Spinal cord (tissue), 10 donors: Measurements from ENCODE around the gene SFTPA2. TPM values are rescaled to one million over a fixed set of nuclear protein-coding genes. Genes with fewer than 3 reads are reported as not detected.
"Not testable (repeated sequence)": the region's sequence is repeated elsewhere in the genome, so short reads cannot be mapped to it uniquely, and the experiment has no call there.

Source experiments
- DNase-seq, 6 donors: peaks; one replicate each; pipeline versions ENCODE4 v3.0.0 to v3.0.0-alpha.2; 2013 to 2015; ENCODE audit warnings: low spot score in 6 of 6, low read depth in 4 of 6
- H3K27ac ChIP-seq: one replicate; pipeline ENCODE4 v1.5.1; 2013; ENCODE audit warnings: low read depth, low read length, control low read depth
- H3K27me3 ChIP-seq: one replicate; pipeline ENCODE4 v1.6.1; 2013; ENCODE audit warnings: low read length; ENCODE audit not compliant: control insufficient read depth, insufficient read depth
- H3K36me3 ChIP-seq: one replicate; pipeline ENCODE4 v1.6.1; 2013; ENCODE audit warnings: low read length; ENCODE audit not compliant: control insufficient read depth, insufficient read depth
- H3K4me1 ChIP-seq: one replicate; pipeline ENCODE4 v1.6.1; 2013; ENCODE audit warnings: low read length; ENCODE audit not compliant: control insufficient read depth, insufficient read depth
- H3K4me3 ChIP-seq: one replicate; pipeline ENCODE4 v1.5.1; 2013; ENCODE audit warnings: low read depth, low read length, control low read depth
- H3K9me3 ChIP-seq: one replicate; pipeline ENCODE4 v1.6.1; 2013; ENCODE audit warnings: low read length; ENCODE audit not compliant: control insufficient read depth, insufficient read depth
- WGBS: methylation state at CpG from one replicate; pipeline ENCODE4 v1.1.5; 2013; ENCODE audit warnings: missing lambda C conversion rate; ENCODE audit not compliant: insufficient coverage; 5-methylcytosine and 5-hydroxymethylcytosine counted together
- polyA plus RNA-seq, 2 donors: library from polyadenylated mRNA; unstranded; fragments of 120-200 nt; gene quantifications; one replicate each; pipeline ENCODE4 v1.2.1, GENCODE V29; 2013; ENCODE audit not compliant: insufficient read length in 2 of 2
- total RNA-seq, 2 donors: library from RNA; depleted of rRNA in 1 of 2; stranded (reverse); fragments of 120-200 nt in 1 of 2; fragments of >200 nt in 1 of 2; gene quantifications; one replicate each; pipeline versions ENCODE4 v1.2.3 to v1.2.4, GENCODE V29; 2013 to 2014
- donor health status: healthy.

Gene SFTPA2
- total and polyA plus RNA-seq, 4 donors: 0.11 to 0.57 (median 0.18) TPM

- Histone ChIP-seq H3K27ac (no peak overlapping the region), H3K36me3 (no peaks in the 10 kb centered on the region), H3K9me3 (no peaks in the 10 kb centered on the region), H3K4me1 (peaks cover 9% of the 10 kb centered on the region), H3K4me3 (peak overlapping the region; percentile 18), H3K27me3 (no peaks in the 10 kb centered on the region)
- 15% methylated on average over 15 of the region's 17 CpGs for WGBS
- peak in 5 of 6 donors; percentile 17 to 90 (median 33) for DNase-seq
These were observed 2.0 kb upstream of the SFTPA2 start for GRCh38 chr10:79562135-79562756.

- DNase-seq: no peak
- 86% methylated on average over 1 of the region's 3 CpGs for WGBS
- H3K27me3 ChIP-seq: no peaks in the 10 kb centered on the region
These were observed 1.1 kb upstream of the SFTPA2 start for GRCh38 chr10:79561257-79561656.

GRCh38 chr10:79559726-79560125 lies 481 bp downstream of the SFTPA2 start:
- DNase-seq: no peak
- H3K4me1 ChIP-seq: peaks cover 9% of the 10 kb centered on the region
- WGBS: 94% methylated on average over 2 of the region's 2 CpGs
- no peaks in the 10 kb centered on the region for H3K27me3 ChIP-seq
- H3K36me3 ChIP-seq: no peaks in the 10 kb centered on the region
- H3K4me3 ChIP-seq: no peak overlapping the region
- no peak overlapping the region for H3K27ac ChIP-seq
- no peaks in the 10 kb centered on the region for H3K9me3 ChIP-seq

More at GRCh38 chr10:79561257-79561656, 1.1 kb upstream of the SFTPA2 start:
- H3K4me3 ChIP-seq: no peak overlapping the region
- H3K4me1 ChIP-seq: peaks cover 9% of the 10 kb centered on the region
- H3K27ac ChIP-seq: no peak overlapping the region
- H3K9me3 ChIP-seq: no peaks in the 10 kb centered on the region
- no peaks in the 10 kb centered on the region for H3K36me3 ChIP-seq

GRCh38 chr10:79556961-79557360 lies 3.2 kb downstream of the SFTPA2 start:
- not testable (repeated sequence) for DNase-seq, H3K27me3 ChIP-seq, H3K4me3 ChIP-seq, H3K27ac ChIP-seq, H3K4me1 ChIP-seq, H3K36me3 ChIP-seq, H3K9me3 ChIP-seq
- WGBS: no CpG with 5 or more reads among the region's 3 CpGs

- Histone ChIP-seq H3K4me1 (no peaks in the 10 kb centered on the region), H3K36me3 (no peaks in the 10 kb centered on the region), H3K9me3 (no peaks in the 10 kb centered on the region), H3K4me3 (no peak overlapping the region), H3K27ac (no peak overlapping the region), H3K27me3 (no peaks in the 10 kb centered on the region)
- DNase-seq: no peak
- 86% methylated on average over 4 of the region's 11 CpGs for WGBS
These were observed 4.6 kb downstream of the SFTPA2 start for GRCh38 chr10:79555354-79556309.

GRCh38 chr10:79552143-79552542 lies 8.1 kb downstream of the SFTPA2 start:
- no peak overlapping the region for H3K27ac ChIP-seq
- H3K4me1 ChIP-seq: no peaks in the 10 kb centered on the region
- no peak overlapping the region for H3K4me3 ChIP-seq
- no peak for DNase-seq
- no peaks in the 10 kb centered on the region for H3K36me3 ChIP-seq
- WGBS: 80% methylated on average over 2 of the region's 2 CpGs
- no peaks in the 10 kb centered on the region for H3K9me3 ChIP-seq
- H3K27me3 ChIP-seq: no peaks in the 10 kb centered on the region

- H3K27me3 ChIP-seq: no peaks in the 10 kb centered on the region
- no peak overlapping the region for H3K4me3 ChIP-seq
- H3K9me3 ChIP-seq: peaks cover 2% of the 10 kb centered on the region
- DNase-seq: no peak
- 100% methylated on average over 2 of the region's 3 CpGs for WGBS
- H3K4me1 ChIP-seq: no peaks in the 10 kb centered on the region
- H3K36me3 ChIP-seq: no peaks in the 10 kb centered on the region
- no peak overlapping the region for H3K27ac ChIP-seq
These were observed 12.2 kb downstream of the SFTPA2 start for GRCh38 chr10:79547973-79548372.

GRCh38 chr10:79547128-79547527 lies 13.1 kb downstream of the SFTPA2 start:
- H3K9me3 ChIP-seq, H3K4me1 ChIP-seq, H3K27ac ChIP-seq, H3K4me3 ChIP-seq, H3K36me3 ChIP-seq, H3K27me3 ChIP-seq, DNase-seq: not testable (repeated sequence)
- WGBS: no CpG with 5 or more reads among the region's 2 CpGs

GRCh38 chr10:79544926-79545659 lies 15.1 kb downstream of the SFTPA2 start:
- not testable (repeated sequence) for DNase-seq, H3K9me3 ChIP-seq, H3K27me3 ChIP-seq, H3K36me3 ChIP-seq, H3K27ac ChIP-seq, H3K4me3 ChIP-seq, H3K4me1 ChIP-seq
- 93% methylated on average over 3 of the region's 3 CpGs for WGBS
